Ovary (tissue), 9 donors: Measurements from ENCODE around the gene SFSWAP. TPM values are rescaled to one million over a fixed set of nuclear protein-coding genes. Genes with fewer than 3 reads are reported as not detected.

Source experiments
- DNase-seq, 5 donors: peaks; one replicate each; pipeline ENCODE4 v3.0.0-alpha.2; 2019 to 2020
- H3K27ac ChIP-seq, 2 donors: fragments of 200-600 bp; one replicate each; pipeline versions ENCODE4 v1.5.1 to v1.8.0; 2019 to 2022
- H3K27me3 ChIP-seq: fragments of 200-600 bp; one replicate; pipeline ENCODE4 v1.8.0; 2022
- H3K36me3 ChIP-seq: fragments of 200-600 bp; sonication (generic); one replicate; pipeline ENCODE4 v1.5.1; 2019
- H3K4me1 ChIP-seq: one replicate; pipeline ENCODE4 v1.8.1; 2013; ENCODE audit warnings: mild to moderate bottlenecking, moderate library complexity; ENCODE audit not compliant: insufficient read depth
- H3K4me3 ChIP-seq: fragments of 200-600 bp; sonication (generic); one replicate; pipeline ENCODE4 v1.5.1; 2017
- H3K9me3 ChIP-seq, 2 donors: fragments of 200-600 bp in 1 of 2; sonication (generic) in 1 of 2; one replicate each; pipeline versions ENCODE4 v1.5.1 to v1.8.1; 2013 to 2019; ENCODE audit warnings: mild to moderate bottlenecking in 1 of 2, moderate library complexity in 1 of 2
- EP300 ChIP-seq: sonication (generic); formaldehyde crosslinking; IDR thresholded peaks from one replicate; pipeline ENCODE4 v1.6.1; 2017; ENCODE audit warnings: antibody characterized with exemption
- POLR2A ChIP-seq: fragments of 450-650 bp; IDR thresholded peaks from one replicate; pipeline ENCODE4 v1.6.1; 2017; ENCODE audit warnings: antibody characterized with exemption, mild to moderate bottlenecking, moderate library complexity
- WGBS, 3 donors: extraction: QIAGEN DNeasy Blood & Tissue Kit in 1 of 3; methylation state at CpG; one replicate each; pipeline versions ENCODE4 v1.1.5 to v1.1.7; 2013 to 2017; 5-methylcytosine and 5-hydroxymethylcytosine counted together
- intact Hi-C, 4 donors: fragments of 100-400 bp; cut with DNase I; formaldehyde crosslinking; loops; one replicate each; pipeline versions ENCODE4 v1.11.0 to v1.15.1; 2022 to 2023
- polyA plus RNA-seq, 2 donors: library from polyadenylated mRNA; stranded (reverse); fragments of 200-250 nt in 1 of 2; fragments of 350-450 nt in 1 of 2; fragmentation: Illumina TruSeq in 1 of 2; extraction: RNeasy Lipid Tissue Mini Kit (QIAGEN cat#74804) in 1 of 2; gene quantifications; one replicate each; pipeline ENCODE4 v1.2.3, GENCODE V29; 2013 to 2014
- total RNA-seq, 7 donors: library from RNA; depleted of rRNA in 2 of 7; stranded (reverse); fragments of >200 nt in 2 of 7; fragmentation: NEBNext Ultra II Directional in 3 of 7; extraction: Animal tissue kit (Norgen Biotek cat#: 25700) in 3 of 7; gene quantifications; one replicate each; pipeline versions ENCODE4 v1.1.0 to v1.2.4, GENCODE V29; 2016 to 2023
- TF ChIP-seq, protein P1 (sequence below), 3 donors: fragments of 450-650 bp in 2 of 3; fragments of 200-600 bp in 1 of 3; IDR thresholded peaks; one replicate each; pipeline versions ENCODE4 v1.5.1 to v1.8.0; 2016 to 2022; ENCODE audit warnings: antibody characterized with exemption in 3 of 3, mild to moderate bottlenecking in 1 of 3
- donor health status: DM: no; HTN: no; CAD: no; lungs with moderate emphysema.
- donor health status: DM: no; HTN: no; CAD: no.
- donor health status: Bipolar disorder and iron deficiency.
- donor health status: DM: yes; HTN: yes; CAD: no.
- donor health status: DM: no; HTN: no; CAD: no.
- donor health status: DM: yes; HTN: yes; CAD: no.

Gene SFSWAP
- total and polyA plus RNA-seq, 9 donors: 27.6 to 54.4 (median 42.5) TPM

DNA sequence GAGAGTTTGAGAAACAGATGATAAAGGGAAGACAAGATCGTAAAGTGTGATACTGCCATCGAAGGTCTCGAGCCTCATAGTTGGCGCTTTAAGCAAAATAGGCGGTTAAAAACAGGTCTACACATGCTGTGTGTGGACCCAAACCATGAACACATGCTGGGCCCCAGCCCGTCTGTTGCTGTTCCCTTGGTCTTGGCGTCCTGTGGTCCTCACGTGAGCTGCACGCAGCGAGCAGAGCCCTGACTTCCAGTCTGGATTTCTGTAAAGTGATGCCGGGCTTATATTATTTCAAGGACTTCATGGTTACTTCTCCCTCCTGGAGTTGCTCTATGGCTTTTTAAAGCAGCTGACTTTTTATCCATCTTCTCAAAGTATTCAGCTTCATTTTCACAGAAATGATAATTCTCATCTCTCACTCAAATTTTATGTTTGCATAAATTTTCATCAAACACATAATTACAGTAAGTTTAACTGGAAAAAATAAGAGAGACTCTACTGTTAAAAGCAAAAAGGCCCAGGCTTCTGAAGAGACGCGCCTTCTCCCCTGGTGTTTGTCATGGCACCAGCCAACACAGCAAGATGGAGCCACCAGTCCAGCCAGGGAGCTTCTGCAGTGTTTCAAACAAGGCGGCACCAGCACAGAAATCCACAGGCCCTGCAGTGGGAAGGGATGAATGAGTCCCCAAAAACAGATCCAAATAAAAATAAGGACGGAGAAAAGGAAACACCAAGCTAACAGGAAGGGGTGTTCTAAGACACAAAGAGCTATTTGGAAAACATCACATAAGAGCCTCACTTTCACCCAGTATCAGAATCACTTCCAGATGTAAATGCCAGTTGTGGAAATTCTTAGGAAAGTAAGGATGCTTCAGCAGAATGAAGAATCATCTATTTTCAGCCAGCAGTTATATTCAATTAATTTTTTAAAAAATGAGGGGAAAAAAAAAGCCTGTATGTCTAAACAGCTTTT is 24.9 kb downstream of the SFSWAP start:
- Histone ChIP-seq H3K36me3 (no peaks in the 10 kb centered on the region), H3K27ac (no peak overlapping the region)
- 90 to 91% (median 90%) methylated on average over 15 of the region's 15 CpGs for WGBS, 3 donors

DNA sequence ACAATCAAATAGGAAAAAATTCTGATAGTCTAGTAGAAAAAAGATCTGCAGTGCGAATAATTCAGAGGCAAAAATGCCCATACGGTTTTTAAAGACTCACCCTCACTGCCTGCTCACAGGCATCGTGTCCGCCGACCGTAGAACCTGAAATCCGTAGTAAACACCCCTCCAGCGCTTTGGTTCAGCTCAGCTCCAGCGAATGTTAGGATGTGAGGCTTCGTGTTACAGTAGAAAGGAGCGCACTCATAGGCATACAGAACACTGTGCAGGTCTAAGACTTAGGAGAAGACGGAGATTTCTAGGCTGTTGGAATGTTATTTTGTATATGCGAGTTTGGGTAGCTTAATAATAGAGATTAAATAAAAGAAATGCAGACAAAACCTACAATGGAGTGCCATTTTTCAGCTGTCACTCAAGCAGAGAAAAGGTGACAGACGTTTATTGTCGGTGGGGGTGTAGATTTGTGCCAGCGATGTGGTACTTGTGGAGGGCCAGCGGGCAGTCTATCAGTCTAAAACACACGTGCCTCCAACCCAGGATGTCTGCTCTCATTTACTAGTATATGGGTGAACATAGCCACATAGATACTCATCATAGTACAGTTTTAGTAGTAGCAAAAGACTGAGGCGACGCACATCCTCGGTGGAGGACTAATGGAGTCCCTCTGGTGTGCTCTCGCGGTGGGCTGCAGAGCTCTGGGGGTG is 25.7 kb downstream of the SFSWAP start:
- no peaks in the 10 kb centered on the region for H3K9me3 ChIP-seq
- no peaks in the 10 kb centered on the region for H3K36me3 ChIP-seq
- no peaks in the 10 kb centered on the region for H3K27me3 ChIP-seq
- 89 to 90% (median 89%) methylated on average over 23 of the region's 23 CpGs for WGBS, 3 donors
- no peak for DNase-seq
- H3K27ac ChIP-seq: no peak overlapping the region
- no peak for TF ChIP-seq POLR2A
- TF ChIP-seq, protein P1, sequence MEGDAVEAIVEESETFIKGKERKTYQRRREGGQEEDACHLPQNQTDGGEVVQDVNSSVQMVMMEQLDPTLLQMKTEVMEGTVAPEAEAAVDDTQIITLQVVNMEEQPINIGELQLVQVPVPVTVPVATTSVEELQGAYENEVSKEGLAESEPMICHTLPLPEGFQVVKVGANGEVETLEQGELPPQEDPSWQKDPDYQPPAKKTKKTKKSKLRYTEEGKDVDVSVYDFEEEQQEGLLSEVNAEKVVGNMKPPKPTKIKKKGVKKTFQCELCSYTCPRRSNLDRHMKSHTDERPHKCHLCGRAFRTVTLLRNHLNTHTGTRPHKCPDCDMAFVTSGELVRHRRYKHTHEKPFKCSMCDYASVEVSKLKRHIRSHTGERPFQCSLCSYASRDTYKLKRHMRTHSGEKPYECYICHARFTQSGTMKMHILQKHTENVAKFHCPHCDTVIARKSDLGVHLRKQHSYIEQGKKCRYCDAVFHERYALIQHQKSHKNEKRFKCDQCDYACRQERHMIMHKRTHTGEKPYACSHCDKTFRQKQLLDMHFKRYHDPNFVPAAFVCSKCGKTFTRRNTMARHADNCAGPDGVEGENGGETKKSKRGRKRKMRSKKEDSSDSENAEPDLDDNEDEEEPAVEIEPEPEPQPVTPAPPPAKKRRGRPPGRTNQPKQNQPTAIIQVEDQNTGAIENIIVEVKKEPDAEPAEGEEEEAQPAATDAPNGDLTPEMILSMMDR (IDR thresholded peaks at IDR 0.05): no peak
- no peak overlapping the region for H3K4me3 ChIP-seq
- intact Hi-C loops: no loop called here
- H3K4me1 ChIP-seq: no peaks in the 10 kb centered on the region

More for the DNA sequence above, 24.9 kb downstream of the SFSWAP start:
- Histone ChIP-seq H3K27me3 (no peaks in the 10 kb centered on the region), H3K9me3 (no peaks in the 10 kb centered on the region), H3K4me3 (no peak overlapping the region), H3K4me1 (no peaks in the 10 kb centered on the region)
- TF ChIP-seq, protein P1 (IDR thresholded peaks at IDR 0.05): no peak
- TF ChIP-seq POLR2A (no peak), EP300 (no peak)
- DNase-seq: no peak
- intact Hi-C loops: no loop called here

DNA sequence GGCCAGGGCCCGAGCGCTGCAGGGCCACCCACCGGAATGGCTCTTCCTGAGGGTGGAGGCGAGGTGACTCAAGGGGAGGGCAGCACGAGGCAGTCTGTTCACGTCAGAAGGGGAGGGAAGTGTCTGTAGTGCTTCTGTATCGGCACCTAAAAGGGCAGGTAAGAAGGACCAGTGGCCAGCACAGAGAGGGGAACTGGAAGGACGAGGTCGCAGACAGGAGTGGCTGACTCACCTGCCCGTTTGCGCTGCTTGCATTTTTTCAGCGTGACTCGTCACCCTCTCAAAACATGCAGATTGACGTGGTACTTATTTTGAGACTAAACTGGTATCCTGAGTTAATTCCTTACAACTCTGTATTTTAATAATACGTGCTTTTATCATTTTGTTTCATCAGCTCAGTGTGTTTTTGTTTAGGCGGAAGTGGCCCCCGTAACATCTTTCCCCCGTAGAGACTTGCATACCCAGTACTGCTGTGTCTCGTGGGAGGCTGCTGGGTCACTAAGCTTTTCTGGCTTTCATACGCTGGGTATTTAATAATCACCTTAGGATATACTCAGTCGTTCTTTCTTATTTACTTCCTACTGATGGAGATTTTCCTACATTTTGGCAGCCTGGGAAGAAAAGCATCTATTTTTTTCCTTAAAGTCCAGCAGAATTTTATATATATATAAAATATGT is 26.4 kb downstream of the SFSWAP start:
- no peaks in the 10 kb centered on the region for H3K27me3 ChIP-seq
- intact Hi-C loops: no loop called here
- H3K36me3 ChIP-seq: no peaks in the 10 kb centered on the region
- H3K4me1 ChIP-seq: no peaks in the 10 kb centered on the region
- 78 to 85% (median 80%) methylated on average over 21 of the region's 21 CpGs for WGBS, 3 donors
- DNase-seq: no peak
- no peak overlapping the region for H3K4me3 ChIP-seq
- H3K27ac ChIP-seq: no peak overlapping the region
- no peaks in the 10 kb centered on the region for H3K9me3 ChIP-seq
- TF ChIP-seq, protein P1 (IDR thresholded peaks at IDR 0.05): no peak
- TF ChIP-seq POLR2A: no peak
- no peak for TF ChIP-seq EP300

DNA sequence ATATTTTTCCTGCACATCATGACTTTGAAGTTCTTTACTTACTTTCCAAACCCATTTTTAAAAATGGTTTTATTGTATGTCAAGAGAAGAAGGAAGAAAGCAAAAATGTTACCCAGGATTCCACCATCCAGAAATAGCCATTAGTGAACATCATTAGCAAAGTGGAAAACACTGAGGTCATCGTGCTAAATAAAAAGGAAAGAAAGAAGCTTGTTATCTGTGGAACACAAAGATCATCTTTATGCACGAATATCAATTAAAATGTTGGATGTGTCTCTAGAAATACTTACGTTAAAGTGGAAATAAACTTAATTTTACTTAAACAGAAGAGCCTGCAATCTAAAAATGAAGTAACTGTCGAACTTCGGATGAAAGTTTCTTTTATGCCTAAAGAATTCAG is 27.3 kb downstream of the SFSWAP start:
- Histone ChIP-seq H3K4me1 (no peaks in the 10 kb centered on the region), H3K27me3 (no peaks in the 10 kb centered on the region), H3K4me3 (no peak overlapping the region), H3K9me3 (peaks cover 0 to under 1% of the 10 kb centered on the region in 2 donors), H3K36me3 (no peaks in the 10 kb centered on the region), H3K27ac (no peak overlapping the region)
- no peak for DNase-seq
- WGBS, 3 donors: 71 to 78% (median 71%) methylated on average over 5 of the region's 5 CpGs
- intact Hi-C loops: no loop called here
- TF ChIP-seq EP300 (no peak), POLR2A (no peak)
- TF ChIP-seq, protein P1 (IDR thresholded peaks at IDR 0.05): no peak
